NCI-H1694 (cell line): ENCODE measurements around the gene AFF4.
"Not testable (repeated sequence)": the region's sequence is repeated elsewhere in the genome, so short reads cannot be mapped to it uniquely, and the experiment has no call there.

Experiments used
- DNase-seq: peaks from one replicate; lab custom pipeline; 2025; lab: John Stamatoyannopoulos, UW

The AFF4 gene

DNA sequence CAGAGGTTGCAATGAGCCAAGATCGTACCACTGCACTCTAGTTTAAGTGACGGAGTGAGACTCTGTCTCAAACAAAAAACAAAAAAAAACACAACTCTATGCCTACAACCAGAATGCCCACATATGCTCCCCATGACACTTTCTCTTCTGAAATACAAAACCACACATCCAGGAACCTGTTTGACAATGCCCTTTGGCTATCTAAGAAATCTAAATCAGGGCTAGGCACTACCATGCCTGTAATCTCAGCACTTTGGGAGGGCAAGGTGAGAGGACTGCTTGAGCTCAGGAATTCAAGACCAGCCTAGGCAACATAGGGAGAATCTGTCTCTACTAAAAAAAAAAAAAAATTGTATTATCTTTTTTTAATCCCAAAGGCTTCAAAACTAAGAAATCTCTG, 10.6 kb downstream of the AFF4 start:
- DNase-seq: no peak

DNA sequence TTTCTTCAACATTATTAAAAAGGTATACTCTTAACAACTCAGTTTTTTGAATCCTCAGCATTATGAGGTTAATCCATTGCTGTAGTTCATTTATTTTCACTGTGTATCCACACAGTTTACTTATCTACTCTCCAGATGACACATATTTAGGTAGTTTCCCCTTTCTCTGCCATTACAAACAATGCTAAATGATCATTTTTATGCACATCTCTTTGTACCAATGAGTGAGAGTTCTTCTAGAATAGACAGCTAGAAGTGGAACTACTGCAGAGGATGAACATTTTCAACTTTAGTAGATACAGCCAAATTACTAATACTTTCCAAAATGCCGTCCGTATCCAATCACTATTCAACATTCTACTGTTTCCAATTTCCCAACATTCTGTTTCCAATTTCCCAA, 11.5 kb downstream of the AFF4 start:
- DNase-seq: no peak

DNA sequence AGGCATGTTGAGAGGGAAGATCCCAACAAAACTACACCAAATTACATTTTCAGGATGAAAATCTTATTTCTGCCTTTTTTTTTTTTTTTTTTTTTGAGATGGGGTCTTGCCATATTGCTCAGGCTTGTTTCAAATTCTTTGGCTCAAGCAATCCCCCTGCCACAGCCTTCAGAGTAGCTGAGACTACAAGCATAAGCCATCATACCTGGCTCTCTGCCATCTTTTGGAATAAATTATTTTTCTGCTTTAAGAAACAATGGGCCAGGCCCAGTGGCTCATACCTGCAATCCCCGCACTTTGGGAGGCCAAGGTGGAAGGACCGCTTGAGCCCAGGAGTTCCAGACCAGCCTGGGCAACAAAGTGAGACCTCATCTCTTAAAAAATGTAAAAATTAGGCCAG, 14.3 kb downstream of the AFF4 start:
- DNase-seq: no peak

DNA sequence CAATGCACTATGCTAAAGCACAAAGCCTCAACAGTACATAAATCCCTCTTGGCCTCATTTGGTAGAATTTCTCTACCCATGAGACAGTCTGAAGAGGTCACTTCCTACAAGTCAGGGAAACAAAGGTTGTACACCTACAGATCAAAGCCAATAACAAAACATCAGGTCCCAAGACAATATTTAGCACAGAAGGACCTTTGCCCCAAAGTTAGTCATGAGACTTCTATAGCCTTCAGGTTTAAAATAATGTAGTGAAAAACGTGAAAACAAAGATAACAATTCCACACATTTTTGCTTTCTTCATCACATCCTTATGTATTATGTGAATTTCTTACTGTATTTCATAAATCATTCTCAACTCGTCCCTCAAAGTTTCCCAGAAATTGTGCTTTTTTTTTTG, 15.8 kb downstream of the AFF4 start:
- no peak for DNase-seq

DNA sequence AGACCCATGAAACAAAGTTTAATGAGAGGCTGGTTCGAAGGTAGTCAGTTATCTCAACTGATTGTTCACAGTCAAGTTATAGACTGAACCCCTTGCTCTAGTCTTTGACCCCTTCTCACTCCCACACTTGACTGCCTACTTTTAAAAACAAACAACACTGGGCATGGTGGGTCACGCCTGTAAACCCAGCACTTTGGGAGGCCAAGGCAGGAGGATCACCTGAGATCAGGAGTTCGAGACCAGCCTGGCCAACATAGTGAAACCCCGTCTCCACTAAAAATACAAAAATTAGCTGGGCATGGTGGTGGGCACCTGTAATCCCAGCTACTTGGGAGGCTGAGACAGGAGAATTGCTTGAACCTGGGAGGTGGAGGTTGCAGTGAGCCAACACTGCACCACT, 18.1 kb downstream of the AFF4 start:
- not testable (repeated sequence) for DNase-seq

DNA sequence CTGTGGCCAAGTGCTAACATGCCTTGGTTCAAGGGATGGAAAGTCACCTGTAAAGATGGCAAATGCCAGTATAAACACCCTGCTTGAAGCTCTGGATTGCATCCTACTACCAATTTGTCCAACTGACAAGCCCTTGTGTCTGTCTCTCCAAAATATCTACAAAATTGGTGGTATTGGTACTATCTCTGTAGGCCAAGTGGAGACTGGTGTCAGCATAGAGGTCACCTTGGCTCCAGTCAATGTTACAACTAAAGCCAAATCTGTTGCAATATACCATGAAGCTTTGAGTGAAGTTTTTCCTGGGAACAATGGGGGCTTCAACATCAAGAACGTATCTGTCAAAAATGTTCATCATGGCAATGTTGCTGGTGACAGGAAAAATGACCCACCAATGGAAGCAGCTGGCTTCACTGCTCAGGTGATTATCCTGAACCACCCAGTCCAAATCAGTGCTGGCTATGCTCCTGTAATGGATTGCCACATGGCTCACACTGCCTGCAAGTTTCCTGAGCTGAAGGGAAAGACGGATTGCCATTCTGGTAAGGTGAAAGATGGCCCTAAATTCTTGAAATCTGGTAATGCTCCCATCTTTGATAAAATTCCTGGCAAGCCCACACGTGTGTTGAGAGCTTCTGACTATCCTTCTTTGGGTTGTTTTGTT, 19.9 kb downstream of the AFF4 start:
- DNase-seq: no peak

DNA sequence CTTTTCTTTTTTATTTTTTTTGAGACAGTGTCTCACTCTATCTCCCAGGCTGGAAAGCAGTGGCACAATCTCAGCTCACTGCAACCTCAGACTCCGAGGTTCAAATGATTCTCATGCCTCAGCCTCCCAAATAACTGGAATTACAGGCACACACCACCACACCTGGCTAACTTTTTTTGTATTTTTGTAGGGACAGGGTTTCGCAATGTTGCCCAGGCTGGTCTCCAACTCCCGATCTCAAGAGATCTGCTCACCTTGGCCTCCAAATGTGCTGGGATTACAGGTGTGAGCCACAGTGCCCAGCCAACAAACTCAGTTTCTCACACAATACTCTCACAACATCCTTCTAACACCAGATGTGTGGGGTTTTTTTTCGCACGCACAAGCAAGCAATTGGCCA, 22.1 kb downstream of the AFF4 start:
- no peak for DNase-seq

DNA sequence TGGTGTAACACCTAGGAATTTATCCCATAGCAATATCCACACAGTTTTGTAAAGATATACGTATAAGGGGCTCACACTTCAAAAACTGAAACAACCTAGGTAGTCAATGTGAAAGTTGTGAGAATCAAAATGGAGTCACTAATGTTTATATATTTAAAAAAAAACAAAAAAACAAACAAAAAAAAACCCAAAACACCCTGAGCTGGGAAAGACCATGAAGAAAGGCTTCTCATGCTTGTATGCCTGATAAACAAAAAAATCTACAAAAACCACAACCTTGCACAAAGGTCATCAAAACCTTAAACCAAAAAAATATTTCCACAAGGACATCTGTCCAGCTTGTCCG, 35.4 kb downstream of the AFF4 start:
- DNase-seq: no peak

DNA sequence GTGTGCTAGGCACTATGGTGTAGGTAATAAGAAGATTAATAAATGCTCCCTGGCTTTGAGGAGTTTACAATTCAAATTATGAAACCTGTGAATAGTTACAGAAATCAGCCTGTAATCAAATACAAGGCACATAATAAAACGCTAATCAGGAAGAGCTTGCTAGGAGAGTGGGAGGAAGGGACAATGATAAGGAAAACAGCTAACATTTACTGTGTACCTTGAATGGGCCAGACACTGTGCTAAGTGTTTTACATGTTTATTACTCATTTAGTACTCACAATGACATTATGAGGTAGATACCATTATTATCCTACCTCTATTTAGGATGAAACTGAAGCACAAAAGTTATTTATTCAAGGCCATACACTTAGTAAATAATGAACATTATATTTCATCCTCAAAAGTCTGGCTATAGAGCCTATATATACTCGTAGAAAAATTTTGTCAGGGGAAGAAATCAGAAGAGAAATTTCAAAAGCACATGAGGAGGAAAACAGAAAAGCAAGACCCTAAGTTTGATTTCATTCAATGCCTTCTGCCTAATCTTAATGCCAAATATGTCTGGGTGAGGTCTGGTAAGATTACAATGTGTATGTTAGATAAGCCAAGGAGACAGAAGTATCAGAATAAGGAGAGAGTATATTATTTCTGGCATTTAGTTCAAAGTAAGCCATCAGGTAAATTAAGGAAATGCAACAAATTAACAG, 35.9 kb downstream of the AFF4 start:
- DNase-seq: no peak

DNA sequence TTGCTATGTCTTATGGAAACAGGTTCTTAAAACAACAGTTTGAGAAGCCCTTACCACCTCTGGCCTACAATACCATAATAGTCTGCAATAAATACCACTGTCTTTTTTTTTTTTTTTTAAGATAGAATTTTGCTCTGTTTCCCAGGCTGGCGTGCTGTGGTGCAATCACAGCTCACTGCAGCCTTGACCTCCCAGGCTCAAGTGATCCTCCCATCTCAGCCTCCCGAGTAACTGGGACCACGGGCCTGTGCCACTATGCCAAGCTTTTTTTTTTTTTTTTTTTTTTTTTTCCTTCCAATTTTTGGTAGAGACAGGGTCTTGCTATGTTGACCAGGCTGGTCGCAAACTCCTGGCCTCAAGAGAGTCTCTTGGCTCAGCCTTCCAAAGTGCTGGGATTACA, 37.0 kb downstream of the AFF4 start:
- no peak for DNase-seq

DNA sequence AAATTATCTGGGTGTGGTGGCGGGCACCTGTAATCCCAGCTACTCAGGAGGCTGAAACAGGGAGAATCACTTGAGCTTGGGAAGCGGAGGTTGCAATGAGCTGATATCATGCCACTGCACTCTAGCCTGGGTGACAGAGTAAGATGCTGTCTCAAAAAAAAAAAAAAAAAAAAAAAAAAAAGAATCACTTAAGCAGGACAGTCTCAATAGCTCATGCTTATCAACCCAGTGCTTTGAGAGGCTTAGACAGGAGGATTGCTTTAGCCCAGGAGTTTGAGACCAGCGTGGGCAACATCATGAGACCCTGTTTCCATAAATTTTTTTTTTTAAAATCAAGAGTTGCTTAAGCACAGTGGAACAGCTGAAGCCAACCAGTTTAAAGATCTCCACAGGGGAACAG, 47.3 kb downstream of the AFF4 start:
- no peak for DNase-seq

DNA sequence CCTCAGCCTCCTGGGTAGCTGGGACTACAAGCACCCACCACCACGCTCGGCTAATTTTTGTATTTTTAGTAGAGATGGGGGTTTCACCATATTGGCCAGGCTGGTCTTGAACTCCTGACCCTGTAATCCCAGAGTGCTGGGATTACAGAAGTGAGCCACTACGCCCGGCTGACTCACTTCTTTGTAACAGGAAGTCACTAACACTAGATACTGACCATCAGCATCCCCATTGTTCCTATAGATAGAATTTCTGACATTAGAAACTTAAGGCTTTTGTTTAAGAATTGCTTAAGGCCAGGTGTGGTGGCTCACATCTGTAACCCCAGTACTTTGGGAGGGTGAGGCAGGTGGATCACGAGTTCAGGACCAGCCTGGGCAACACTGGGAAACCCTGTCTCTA, 47.8 kb downstream of the AFF4 start:
- no peak for DNase-seq

DNA sequence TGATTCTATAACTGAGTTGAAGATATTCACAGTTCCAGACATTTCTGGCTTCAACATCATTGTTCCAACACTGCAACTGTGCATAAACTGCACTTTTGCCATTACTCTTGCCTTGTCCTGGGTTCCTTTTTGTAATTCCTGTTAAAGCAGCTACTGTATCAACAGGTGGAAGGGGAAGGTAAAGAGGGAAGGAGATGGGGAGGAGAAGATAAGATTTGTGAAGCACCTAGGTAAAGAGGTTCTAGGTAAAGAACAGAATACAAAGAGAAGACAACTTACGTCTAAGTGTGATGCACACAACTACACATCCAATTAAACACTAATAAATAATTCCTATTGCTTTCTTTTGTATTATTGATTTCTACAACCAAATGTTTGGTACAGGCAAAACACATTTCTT, 53.7 kb downstream of the AFF4 start:
- DNase-seq: no peak

DNA sequence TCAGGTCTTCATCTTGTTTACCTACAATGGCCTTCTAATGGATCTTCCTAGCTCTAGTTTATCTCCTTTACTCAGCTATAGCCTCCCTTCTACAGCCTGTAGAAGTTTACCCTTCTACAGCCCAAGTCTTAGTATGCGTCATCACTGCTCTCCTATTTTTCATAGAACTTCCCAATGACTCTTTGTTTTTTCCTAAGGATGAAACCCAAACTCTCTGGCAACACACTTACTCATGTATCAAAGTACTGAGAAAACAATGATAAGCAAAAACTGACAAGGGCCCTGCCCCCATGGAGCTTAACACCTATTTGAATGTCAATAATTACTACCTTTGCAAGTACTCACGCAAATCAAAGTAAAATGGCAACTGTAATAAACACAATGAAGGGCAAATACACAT, 56.3 kb downstream of the AFF4 start:
- no peak for DNase-seq

DNA sequence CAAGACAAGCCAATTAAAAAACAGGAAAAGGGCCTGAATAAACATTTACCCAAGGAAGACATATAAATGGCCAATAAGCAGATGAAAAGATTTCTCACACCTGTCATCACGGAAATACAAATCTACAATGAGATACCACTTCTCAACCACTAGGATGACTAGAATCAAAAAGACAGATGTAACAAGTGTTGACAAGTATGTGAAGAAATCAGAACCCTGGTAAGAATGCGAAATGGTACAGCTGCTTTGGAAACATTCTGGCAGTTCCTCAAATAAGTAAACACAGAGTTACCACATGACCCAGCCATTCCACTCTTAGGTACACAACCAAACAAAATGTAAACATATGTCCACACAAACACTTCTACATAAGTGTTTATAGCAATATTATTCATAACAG, 57.5 kb downstream of the AFF4 start:
- no peak for DNase-seq

DNA sequence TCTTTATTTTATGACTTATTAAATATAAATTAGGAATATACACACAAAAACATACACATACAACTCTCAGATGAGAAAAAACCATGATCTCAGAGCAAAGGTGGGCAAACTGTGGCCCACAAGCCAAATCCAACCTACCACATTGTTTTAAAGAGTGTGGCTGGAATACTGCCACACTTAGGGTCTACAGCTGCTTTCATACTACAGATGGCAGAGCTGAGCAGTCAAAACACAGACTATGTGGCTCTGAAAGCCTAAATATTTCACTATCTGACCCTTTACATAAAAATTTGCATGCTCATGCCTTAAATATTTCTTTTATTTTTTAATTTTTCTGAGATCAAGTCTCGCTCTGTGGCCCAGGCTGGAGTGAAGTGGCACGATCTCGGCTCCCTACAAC, 61.7 kb downstream of the AFF4 start:
- no peak for DNase-seq

DNA sequence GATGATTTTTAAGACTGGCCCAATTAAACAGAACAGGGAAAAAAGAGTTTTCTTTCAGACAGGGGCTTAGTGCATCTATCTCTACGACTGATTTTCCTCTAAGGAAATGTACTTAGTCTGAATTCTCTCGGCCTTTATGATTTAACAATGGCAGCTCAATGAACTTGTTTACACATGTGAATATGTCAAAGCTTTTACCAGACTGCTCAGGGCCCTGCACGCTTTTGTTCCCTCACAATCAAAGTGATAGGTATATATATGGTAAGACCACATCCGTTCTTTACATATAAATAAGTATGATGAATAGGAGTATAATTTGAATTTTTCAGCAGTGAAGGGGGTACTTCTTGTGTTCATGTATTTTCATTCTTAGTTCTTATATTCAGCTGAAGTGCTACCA, 62.4 kb downstream of the AFF4 start:
- DNase-seq: no peak

DNA sequence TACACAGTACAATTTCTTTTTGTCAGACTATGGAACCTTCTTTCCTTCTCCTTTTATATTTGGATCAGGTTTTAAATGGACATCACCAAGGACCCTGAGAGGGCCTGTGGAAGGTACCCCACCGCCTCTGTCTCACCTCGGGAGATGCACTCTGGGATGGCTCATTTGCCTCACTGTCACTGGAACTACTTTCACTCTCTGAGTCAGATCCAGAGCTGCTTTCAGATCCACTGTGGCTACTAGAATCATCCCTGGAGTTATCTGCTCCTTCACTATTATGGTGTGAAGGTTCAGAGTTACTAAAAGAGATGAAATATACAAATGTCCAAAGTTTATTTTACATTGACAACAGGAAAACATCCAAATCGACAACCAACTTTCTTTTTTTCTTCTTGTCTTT, 65.3 kb downstream of the AFF4 start:
- no peak for DNase-seq

DNA sequence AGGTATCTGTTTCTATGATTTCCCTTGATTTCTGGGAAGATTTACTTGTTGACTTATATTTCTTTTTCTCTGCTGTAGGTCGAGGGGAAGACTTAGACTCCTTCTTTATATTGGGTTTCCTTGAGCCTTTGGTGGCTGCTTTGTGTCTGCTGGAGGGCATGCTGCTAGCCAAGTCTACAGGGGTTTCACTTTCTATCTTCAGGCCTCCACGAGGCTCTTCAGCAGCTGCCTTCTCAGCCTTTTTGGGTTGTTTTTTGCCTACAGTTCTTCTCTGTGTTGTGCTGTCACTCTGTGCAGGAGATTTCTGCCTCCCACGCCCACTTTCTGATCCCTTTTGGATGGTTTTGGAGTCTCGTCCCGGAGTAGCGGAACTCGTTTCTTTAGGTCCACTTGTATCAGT, 66.7 kb downstream of the AFF4 start:
- no peak for DNase-seq

DNA sequence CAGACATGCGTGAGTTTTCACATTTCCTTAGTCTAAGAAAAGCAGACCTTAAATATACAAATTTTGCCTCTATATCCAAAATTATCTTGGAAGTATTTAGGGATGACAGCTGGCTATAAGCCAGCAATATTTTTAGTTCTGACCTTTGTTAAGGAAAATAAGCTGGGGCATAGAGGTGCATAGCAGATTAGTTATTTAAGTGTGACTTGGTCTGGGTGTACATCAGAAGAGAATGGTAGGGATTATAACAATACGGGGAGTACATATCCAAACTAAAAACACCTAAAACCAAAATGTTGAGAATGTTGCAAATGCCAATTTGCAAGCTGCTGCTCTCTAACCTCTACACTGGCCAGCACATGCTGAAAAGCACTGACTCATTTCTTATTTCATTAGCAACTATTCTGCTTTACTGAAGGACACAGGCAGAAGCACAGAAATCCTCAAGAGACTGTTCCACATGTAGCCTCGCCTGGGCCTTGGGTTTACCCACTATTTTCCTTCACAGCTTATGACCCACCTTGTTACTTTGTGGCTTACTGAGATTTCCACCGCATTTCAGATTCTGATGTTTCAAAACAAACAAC, 67.6 kb downstream of the AFF4 start:
- no peak for DNase-seq

DNA sequence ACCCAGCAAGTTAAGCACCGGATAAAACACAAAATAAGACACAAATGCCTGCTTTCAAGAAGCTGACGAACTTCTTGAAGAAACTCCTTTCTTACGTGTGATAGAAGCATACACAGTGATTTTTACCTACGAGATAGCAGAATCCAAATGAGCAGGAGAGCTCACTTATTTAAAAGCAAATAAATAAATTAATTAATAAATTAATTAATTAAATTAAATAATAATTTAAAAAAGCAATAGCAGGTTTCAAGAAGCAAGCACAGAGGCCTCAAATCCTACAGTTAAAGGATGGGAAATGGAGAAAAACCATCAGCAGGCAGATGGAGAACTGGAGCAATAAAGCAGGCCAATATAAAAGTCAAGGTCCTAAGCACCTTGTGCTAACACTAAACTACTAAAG, 72.6 kb downstream of the AFF4 start:
- DNase-seq: no peak

DNA sequence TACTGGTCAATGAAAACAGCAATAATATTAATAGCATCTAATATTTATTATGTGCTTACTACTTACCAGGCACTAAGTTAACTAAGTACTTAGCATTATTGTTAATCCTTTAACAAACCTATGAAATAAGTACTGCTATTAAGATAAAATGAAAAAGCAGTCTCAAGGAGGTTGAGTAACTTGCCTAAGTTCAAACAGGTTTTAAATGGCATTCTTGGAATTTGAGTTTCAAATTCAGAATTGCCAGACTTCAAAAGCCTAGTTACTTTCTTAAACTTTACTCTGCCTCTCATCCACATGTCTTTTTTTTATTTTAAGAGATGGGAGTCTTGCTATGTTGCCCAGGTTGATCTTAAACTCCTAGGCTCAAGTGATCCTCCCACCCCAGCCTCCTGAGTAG, 73.9 kb downstream of the AFF4 start:
- no peak for DNase-seq

DNA sequence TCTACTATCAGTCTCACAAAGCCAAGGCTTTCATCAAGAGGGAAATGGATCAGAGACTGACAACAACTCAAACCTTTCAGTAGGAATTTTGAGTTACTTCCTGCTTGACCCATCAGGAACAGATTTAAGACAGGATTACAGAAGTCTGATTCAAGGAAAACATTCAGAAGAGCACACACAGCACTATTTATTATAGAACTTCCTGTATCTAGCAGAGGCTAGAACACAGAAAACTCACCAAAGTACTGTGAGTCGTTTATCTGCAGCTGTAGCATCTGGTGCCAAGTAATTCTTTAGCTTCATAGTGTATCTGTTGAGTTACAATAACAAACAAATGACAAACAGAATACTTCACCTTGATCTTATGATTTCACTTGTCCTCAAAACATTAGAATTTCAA, 76.2 kb downstream of the AFF4 start:
- no peak for DNase-seq
